ENCODE data around the gene GADL1. TPM values are rescaled to one million over a fixed set of nuclear protein-coding genes. Genes with fewer than 3 reads are reported as not detected.
A peak's percentile ranks its signal among the peaks of the same experiment; 100 is the strongest.

Gene GADL1
- total RNA-seq, 1 donor: 0.18 TPM

DNA sequence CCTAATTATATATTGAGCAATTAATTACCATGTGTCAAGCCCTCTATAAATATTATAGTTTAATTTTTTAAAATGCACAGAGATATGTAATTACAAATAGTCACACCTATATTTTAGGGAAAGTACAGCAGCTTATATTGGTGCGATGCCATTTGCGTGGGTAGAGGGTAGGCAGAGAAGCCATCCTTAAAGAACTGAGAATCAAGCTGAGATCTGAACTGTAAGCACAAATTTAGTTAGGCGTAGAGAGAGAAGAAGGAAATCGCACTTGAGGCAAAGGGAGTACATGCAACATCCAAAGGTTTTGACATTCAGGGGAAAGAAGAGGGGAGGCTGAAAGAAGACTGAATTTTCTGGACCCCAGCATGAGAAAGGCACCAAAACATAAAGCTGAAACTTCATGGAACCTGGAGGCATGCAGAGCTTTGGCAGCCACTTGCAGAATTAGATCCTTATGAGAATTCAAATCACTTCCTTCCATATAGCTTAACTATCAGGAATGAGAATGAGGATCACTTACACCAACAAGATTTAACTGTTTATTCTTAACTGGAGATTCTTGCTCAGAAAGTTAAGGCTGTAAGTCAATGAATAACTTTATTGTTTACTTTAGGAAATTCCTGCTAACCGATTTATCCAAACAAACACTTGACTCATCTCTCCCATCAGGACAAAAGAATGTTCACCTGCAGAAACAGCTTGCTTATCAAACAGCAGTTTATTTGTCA lies 173.7 kb downstream of the GADL1 start:
- peak; percentile 25 for DNase-seq (ENCODE audit: low read depth)
- H3K4me3 ChIP-seq (ENCODE audit: low read depth, low read length): no peak overlapping the region
- TF ChIP-seq, protein P1, sequence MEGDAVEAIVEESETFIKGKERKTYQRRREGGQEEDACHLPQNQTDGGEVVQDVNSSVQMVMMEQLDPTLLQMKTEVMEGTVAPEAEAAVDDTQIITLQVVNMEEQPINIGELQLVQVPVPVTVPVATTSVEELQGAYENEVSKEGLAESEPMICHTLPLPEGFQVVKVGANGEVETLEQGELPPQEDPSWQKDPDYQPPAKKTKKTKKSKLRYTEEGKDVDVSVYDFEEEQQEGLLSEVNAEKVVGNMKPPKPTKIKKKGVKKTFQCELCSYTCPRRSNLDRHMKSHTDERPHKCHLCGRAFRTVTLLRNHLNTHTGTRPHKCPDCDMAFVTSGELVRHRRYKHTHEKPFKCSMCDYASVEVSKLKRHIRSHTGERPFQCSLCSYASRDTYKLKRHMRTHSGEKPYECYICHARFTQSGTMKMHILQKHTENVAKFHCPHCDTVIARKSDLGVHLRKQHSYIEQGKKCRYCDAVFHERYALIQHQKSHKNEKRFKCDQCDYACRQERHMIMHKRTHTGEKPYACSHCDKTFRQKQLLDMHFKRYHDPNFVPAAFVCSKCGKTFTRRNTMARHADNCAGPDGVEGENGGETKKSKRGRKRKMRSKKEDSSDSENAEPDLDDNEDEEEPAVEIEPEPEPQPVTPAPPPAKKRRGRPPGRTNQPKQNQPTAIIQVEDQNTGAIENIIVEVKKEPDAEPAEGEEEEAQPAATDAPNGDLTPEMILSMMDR (IDR thresholded peaks at IDR 0.05; ENCODE audit: insufficient read depth, low read length): no peak

DNA sequence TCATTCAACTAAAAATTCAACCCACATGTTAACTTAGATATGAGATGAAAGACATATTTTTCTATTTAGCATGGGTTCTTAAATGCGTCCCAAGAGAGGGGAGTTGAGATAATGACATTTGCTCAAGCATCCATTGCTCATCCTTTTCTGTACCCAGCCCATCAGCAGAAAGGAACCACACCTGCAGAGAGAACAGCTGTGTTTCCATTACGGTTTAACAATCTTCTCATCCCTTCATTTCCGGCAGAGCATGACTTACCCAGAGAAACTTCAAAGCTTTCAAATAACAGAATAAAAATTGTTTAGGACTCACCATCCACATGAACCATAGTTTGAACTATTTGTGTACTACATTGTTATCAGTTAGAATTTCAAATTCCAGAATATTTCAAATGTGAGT lies 174.9 kb downstream of the GADL1 start:
- H3K4me3 ChIP-seq (ENCODE audit: low read depth, low read length): no peak overlapping the region
- DNase-seq (ENCODE audit: low read depth): no peak
- TF ChIP-seq, protein P1 (IDR thresholded peaks at IDR 0.05; ENCODE audit: insufficient read depth, low read length): no peak

- DNase-seq (ENCODE audit: low read depth): no peak
- no peak overlapping the region for H3K4me3 ChIP-seq (ENCODE audit: low read depth, low read length)
- TF ChIP-seq, protein P1 (IDR thresholded peaks at IDR 0.05; ENCODE audit: insufficient read depth, low read length): no peak
These were observed 180.5 kb downstream of the GADL1 start for GRCh38 chr3:30713885-30714503.

DNA sequence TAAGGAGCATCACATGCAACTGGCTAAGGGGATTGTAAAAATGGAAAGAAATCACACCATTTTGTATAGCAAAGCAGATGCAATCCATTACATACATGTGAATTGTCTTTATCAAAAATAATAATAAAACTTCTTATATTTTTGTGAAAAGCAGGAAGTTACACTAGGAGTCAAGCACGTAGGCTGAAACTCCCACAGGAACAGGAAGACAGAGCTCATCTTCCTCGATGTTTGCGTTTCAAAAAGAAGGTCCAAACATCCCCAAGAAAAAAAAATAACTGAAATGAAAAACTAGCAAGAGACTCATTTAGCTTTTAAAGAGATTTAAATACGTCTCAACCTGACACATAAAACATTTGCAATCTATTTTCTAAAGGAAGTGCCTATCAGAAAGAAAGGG lies 181.5 kb downstream of the GADL1 start:
- no peak overlapping the region for H3K4me3 ChIP-seq (ENCODE audit: low read depth, low read length)
- no peak for DNase-seq (ENCODE audit: low read depth)
- TF ChIP-seq, protein P1 (IDR thresholded peaks at IDR 0.05; ENCODE audit: insufficient read depth, low read length): no peak

DNA sequence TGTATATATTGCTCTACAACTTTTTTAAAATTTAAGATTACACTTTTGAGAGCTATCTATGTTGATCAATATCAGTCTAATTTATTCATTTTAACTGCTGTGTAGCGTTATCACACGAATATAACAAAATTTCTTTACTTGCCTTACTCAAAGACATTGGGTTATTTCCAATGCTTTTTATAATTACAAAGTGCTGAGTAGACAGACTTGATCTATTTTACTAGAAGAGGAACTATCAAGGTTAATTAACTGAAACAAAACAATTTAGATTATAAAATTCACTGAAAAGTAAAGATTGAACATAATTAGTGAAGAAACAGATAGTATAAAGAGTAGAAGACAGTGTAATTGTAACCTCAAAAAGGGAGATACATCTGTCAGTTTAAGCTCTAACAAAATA lies 182.6 kb downstream of the GADL1 start:
- DNase-seq (ENCODE audit: low read depth): no peak
- no peak overlapping the region for H3K4me3 ChIP-seq (ENCODE audit: low read depth, low read length)
- TF ChIP-seq, protein P1 (IDR thresholded peaks at IDR 0.05; ENCODE audit: insufficient read depth, low read length): no peak

- TF ChIP-seq, protein P1 (IDR thresholded peaks at IDR 0.05; ENCODE audit: insufficient read depth, low read length): no peak
- no peak for DNase-seq (ENCODE audit: low read depth)
- no peak overlapping the region for H3K4me3 ChIP-seq (ENCODE audit: low read depth, low read length)
These were observed 183.3 kb downstream of the GADL1 start for GRCh38 chr3:30711151-30711550.
